WI38 (cell line): Measurements from ENCODE around the gene ARHGAP21.

Experiments used
- H3K4me3 ChIP-seq: 2 replicates; pipeline ENCODE4 v1.5.1; 2011; ENCODE audit warnings: low read depth, mild to moderate bottlenecking, control low read depth, low read length
- CTCF ChIP-seq: IDR thresholded peaks from 2 replicates; pipeline ENCODE4 v1.5.1; 2012; ENCODE audit warnings: low read depth, mild to moderate bottlenecking, control low read depth, low read length

ARHGAP21 gene

GRCh38 chr10:24751716-24752115 lies 28.0 kb upstream of the ARHGAP21 start:
- H3K4me3 ChIP-seq: no peak overlapping the region
- no peak for TF ChIP-seq CTCF

- TF ChIP-seq CTCF: no peak
- H3K4me3 ChIP-seq: no peak overlapping the region
Measured at GRCh38 chr10:24750695-24751094, 27.0 kb upstream of the ARHGAP21 start.

DNA sequence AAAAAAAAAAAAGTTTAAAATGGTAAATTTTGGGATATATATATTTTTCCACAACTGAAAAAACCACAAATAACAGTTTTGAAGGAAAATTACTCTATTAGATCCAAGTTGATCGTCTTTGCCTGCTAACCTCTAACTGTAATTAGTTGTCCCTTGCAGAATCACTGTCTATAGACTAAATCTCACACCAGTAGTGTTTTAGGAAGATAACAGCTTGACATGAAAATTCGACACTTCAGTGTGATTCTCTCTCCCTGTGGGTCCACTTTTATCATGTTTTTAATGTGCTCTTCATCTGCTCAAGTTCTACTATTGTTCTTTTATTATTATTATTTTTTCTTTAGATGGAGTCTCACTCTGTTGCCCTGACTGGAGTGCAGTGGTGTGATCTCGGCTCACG lies 24.5 kb upstream of the ARHGAP21 start:
- H3K4me3 ChIP-seq: no peak overlapping the region
- no peak for TF ChIP-seq CTCF

DNA sequence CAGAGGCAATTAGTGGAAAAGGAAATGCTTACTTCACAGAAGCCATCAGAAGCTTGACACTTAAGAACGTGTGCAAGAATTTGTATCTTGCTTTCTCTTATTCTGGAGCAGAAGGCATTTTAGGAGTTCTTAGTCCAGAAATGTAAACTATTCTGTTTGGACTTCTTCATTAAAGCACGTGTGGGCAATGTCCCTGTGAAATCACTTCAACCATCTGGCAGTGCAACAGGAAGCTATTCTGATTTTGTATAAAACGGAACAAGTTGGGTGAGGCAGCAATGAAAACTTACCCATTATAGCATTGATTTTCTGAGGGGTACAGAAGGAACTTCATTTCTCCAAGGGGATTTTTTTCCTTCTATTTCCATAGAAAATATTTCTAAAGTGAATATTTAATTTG lies 21.3 kb upstream of the ARHGAP21 start:
- H3K4me3 ChIP-seq: no peak overlapping the region
- TF ChIP-seq CTCF: no peak

GRCh38 chr10:24740714-24741113 lies 17.0 kb upstream of the ARHGAP21 start:
- TF ChIP-seq CTCF: no peak
- H3K4me3 ChIP-seq: no peak overlapping the region

DNA sequence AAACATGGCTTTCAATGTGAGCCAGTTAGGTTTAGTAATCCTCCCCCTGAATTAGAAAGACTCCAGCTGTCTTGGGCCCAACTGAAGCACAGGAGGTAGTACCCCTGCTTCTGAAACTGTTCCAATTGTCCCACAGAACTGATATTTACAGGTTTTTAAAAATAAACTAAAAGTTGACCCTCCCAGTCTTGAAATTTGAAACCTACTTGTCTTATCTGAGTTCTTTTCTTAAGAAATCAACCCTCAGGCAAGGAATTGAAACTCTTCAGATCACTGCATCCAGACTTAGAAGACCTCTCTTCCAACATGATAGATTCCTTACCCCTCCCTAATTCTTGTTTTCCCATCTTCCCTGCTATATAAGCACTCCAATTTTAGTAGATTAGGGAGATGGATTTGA lies 13.3 kb upstream of the ARHGAP21 start:
- H3K4me3 ChIP-seq: no peak overlapping the region
- TF ChIP-seq CTCF: no peak

DNA sequence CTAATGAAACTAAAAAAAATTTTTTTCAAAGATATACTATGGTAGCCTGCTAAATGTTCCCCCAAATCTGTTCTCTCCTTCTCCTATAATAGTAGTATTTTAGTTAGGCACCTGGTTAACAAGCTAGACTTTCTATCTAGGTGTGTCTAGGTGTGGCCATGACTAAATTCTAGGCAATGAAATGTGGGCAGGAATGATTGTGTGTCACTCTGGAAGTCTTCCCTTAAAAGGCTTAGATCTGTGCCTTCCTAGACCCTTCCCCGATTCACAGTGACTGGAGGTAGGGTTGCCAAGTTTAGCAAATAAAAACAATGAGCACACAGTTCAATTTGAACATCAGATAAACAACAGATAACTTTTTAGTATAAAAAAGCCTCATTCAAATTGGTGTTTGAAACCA lies 8.3 kb upstream of the ARHGAP21 start:
- H3K4me3 ChIP-seq: no peak overlapping the region
- TF ChIP-seq CTCF: no peak
